Kidney epithelial cell (primary cell): ENCODE measurements around the gene SEMA5A. TPM values are rescaled to one million over a fixed set of nuclear protein-coding genes. Genes with fewer than 3 reads are reported as not detected.

ENCODE experiments used
- DNase-seq: peaks from one replicate; pipeline ENCODE4 v3.0.0-alpha.2; 2010; ENCODE audit warnings: low read depth
- H3K27me3 ChIP-seq: 2 replicates; pipeline ENCODE4 v1.6.0; 2011; ENCODE audit warnings: low read length; ENCODE audit not compliant: control insufficient read depth, insufficient read depth
- H3K36me3 ChIP-seq: 2 replicates; pipeline ENCODE4 v1.5.1; 2011; ENCODE audit warnings: low read length; ENCODE audit not compliant: control insufficient read depth, insufficient read depth
- H3K4me3 ChIP-seq: 2 replicates; pipeline ENCODE4 v1.5.1; 2011; ENCODE audit warnings: low read depth, mild to moderate bottlenecking, control low read depth, low read length
- CTCF ChIP-seq: IDR thresholded peaks from 2 replicates; pipeline ENCODE4 v1.5.1; 2011; ENCODE audit warnings: mild to moderate bottlenecking, moderate library complexity, low read length, control low read depth, inconsistent platforms; ENCODE audit not compliant: insufficient read depth, poor library complexity, severe bottlenecking
- total RNA-seq: library from RNA; depleted of rRNA; stranded (reverse); fragments of >200 nt; gene quantifications from 2 replicates; pipeline ENCODE4 v1.2.3, GENCODE V29; 2015

SEMA5A gene
- total RNA-seq, 1 donor from 2014 or later = 4.7 TPM

GRCh38 chr5:9284781-9285307, 261.0 kb downstream of the SEMA5A start:
- Histone ChIP-seq H3K27me3 (no peaks in the 10 kb centered on the region), H3K36me3 (no peaks in the 10 kb centered on the region), H3K4me3 (no peak overlapping the region)
- TF ChIP-seq CTCF = no peak
- no peak for DNase-seq

GRCh38 chr5:9284272-9284671, 261.6 kb downstream of the SEMA5A start:
- H3K4me3 ChIP-seq = no peak overlapping the region
- no peak for DNase-seq
- no peak for TF ChIP-seq CTCF
- no peaks in the 10 kb centered on the region for H3K27me3 ChIP-seq
- no peaks in the 10 kb centered on the region for H3K36me3 ChIP-seq

- Histone ChIP-seq H3K4me3 (no peak overlapping the region), H3K36me3 (no peaks in the 10 kb centered on the region), H3K27me3 (no peaks in the 10 kb centered on the region)
- TF ChIP-seq CTCF = no peak
- no peak for DNase-seq
Observed at GRCh38 chr5:9283473-9283872, 262.4 kb downstream of the SEMA5A start.

GRCh38 chr5:9283021-9283420, 262.9 kb downstream of the SEMA5A start:
- Histone ChIP-seq H3K36me3 (no peaks in the 10 kb centered on the region), H3K4me3 (no peak overlapping the region), H3K27me3 (no peaks in the 10 kb centered on the region)
- no peak for TF ChIP-seq CTCF
- no peak for DNase-seq

- no peak for DNase-seq
- no peaks in the 10 kb centered on the region for H3K36me3 ChIP-seq
- no peak overlapping the region for H3K4me3 ChIP-seq
- no peak for TF ChIP-seq CTCF
- no peaks in the 10 kb centered on the region for H3K27me3 ChIP-seq
Observed at GRCh38 chr5:9282211-9282610, 263.7 kb downstream of the SEMA5A start.

GRCh38 chr5:9279774-9280173, 266.1 kb downstream of the SEMA5A start:
- Histone ChIP-seq H3K36me3 (no peaks in the 10 kb centered on the region), H3K27me3 (no peaks in the 10 kb centered on the region), H3K4me3 (no peak overlapping the region)
- no peak for DNase-seq
- no peak for TF ChIP-seq CTCF
